HL-60 (cell line): ENCODE results near the gene MICB.

ENCODE experiments used
- GABPA ChIP-seq: IDR thresholded peaks from 2 replicates; pipeline ENCODE4 v1.6.1; 2012; ENCODE audit warnings: low read depth
- POLR2AphosphoS5 ChIP-seq: IDR thresholded peaks from 2 replicates; pipeline ENCODE4 v1.6.1; 2012; ENCODE audit warnings: low read depth
- SPI1 ChIP-seq: IDR thresholded peaks from 2 replicates; pipeline ENCODE4 v1.6.1; 2012; ENCODE audit warnings: low read depth, mild to moderate bottlenecking, borderline replicate concordance
- TF ChIP-seq, protein P1 (sequence below): IDR thresholded peaks from 2 replicates; pipeline ENCODE4 v1.6.1; 2012; ENCODE audit warnings: low read depth; ENCODE audit not compliant: insufficient replicate concordance
- TF ChIP-seq, protein P2 (sequence below): IDR thresholded peaks from one replicate; pipeline ENCODE4 v1.5.1; 2011; ENCODE audit warnings: low read length, control low read depth, inconsistent platforms; ENCODE audit not compliant: insufficient read depth

DNA sequence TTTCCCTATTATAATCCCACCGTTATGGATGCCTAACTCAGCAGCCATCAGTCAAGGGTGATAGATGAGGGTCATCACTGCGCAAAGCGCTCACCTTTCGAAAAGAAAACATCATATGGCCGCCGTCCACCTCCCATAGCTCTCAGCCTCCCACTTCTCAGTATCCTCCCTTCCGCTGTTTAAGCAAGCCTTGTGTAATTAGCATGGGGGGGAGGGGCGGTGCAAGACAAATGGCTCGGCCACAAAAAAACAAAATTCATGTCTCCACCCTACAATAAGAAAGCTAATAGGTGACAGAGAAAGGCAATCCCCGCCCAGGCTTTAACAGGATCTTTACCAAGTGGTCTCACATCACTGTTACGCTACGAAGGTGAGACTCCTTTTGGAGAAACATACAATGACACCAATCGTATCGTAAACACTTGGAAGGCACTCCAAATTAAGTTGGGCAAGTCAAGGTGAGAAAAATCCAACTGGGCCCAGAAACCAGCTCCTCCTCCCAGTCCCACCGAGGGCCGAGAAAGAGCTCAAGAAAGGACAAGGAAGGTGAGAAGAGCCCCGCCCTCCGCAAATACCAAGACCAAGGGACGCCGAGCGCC is 43.2 kb downstream of the MICB start:
- TF ChIP-seq, protein P1, sequence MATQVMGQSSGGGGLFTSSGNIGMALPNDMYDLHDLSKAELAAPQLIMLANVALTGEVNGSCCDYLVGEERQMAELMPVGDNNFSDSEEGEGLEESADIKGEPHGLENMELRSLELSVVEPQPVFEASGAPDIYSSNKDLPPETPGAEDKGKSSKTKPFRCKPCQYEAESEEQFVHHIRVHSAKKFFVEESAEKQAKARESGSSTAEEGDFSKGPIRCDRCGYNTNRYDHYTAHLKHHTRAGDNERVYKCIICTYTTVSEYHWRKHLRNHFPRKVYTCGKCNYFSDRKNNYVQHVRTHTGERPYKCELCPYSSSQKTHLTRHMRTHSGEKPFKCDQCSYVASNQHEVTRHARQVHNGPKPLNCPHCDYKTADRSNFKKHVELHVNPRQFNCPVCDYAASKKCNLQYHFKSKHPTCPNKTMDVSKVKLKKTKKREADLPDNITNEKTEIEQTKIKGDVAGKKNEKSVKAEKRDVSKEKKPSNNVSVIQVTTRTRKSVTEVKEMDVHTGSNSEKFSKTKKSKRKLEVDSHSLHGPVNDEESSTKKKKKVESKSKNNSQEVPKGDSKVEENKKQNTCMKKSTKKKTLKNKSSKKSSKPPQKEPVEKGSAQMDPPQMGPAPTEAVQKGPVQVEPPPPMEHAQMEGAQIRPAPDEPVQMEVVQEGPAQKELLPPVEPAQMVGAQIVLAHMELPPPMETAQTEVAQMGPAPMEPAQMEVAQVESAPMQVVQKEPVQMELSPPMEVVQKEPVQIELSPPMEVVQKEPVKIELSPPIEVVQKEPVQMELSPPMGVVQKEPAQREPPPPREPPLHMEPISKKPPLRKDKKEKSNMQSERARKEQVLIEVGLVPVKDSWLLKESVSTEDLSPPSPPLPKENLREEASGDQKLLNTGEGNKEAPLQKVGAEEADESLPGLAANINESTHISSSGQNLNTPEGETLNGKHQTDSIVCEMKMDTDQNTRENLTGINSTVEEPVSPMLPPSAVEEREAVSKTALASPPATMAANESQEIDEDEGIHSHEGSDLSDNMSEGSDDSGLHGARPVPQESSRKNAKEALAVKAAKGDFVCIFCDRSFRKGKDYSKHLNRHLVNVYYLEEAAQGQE, result no peak
- TF ChIP-seq GABPA (no peak), SPI1 (peak; percentile 14; the same call in 1 of the 2 replicates), POLR2AphosphoS5 (no peak)
- TF ChIP-seq, protein P2, sequence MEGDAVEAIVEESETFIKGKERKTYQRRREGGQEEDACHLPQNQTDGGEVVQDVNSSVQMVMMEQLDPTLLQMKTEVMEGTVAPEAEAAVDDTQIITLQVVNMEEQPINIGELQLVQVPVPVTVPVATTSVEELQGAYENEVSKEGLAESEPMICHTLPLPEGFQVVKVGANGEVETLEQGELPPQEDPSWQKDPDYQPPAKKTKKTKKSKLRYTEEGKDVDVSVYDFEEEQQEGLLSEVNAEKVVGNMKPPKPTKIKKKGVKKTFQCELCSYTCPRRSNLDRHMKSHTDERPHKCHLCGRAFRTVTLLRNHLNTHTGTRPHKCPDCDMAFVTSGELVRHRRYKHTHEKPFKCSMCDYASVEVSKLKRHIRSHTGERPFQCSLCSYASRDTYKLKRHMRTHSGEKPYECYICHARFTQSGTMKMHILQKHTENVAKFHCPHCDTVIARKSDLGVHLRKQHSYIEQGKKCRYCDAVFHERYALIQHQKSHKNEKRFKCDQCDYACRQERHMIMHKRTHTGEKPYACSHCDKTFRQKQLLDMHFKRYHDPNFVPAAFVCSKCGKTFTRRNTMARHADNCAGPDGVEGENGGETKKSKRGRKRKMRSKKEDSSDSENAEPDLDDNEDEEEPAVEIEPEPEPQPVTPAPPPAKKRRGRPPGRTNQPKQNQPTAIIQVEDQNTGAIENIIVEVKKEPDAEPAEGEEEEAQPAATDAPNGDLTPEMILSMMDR, result no peak
